HepG2 (cell line): ENCODE data around the gene LRRC25. TPM values are rescaled to one million over a fixed set of nuclear protein-coding genes. Genes with fewer than 3 reads are reported as not detected.

Source experiments
- ATAC-seq: fragments of 200-7000 bp; cut with Tn5 transposase; 3 replicates; pipeline ENCODE4 v1.9.1; 2020; ENCODE audit warnings: mild to moderate bottlenecking, moderate library complexity
- BruUV-seq: library from RNA; stranded (reverse); fragments of 400-500 nt; replicated peaks from 2 replicates; lab custom pipeline; 2021; lab: Mats Ljungman, UMichigan
- CTCF ChIA-PET: fragments of 300-600 bp; formaldehyde crosslinking; extraction: SDS; loops from one replicate; lab custom pipeline; 2021; ENCODE audit warnings: low total read pairs, inconsistent platforms, low intra/inter-chr PET ratio; lab: Yijun Ruan, JAX
- POLR2A ChIA-PET: fragments of 350-600 bp; sonication (Branson Sonifier 250); formaldehyde crosslinking; loops from one replicate; lab custom pipeline; 2020; ENCODE audit warnings: antibody characterized with exemption, inconsistent platforms; lab: Yijun Ruan, JAX
- DNase-seq: peaks from one replicate; pipeline ENCODE4 v3.0.0-alpha.2; 2015; ENCODE audit warnings: low spot score
- FAIRE-seq: peaks from 3 replicates; lab custom pipeline; 2011; peaks lifted over from hg19 to GRCh38; lab: Jason Lieb, UNC
- H2AFZ ChIP-seq: one replicate; pipeline ENCODE4 v1.6.1; 2011; ENCODE audit warnings: low read length, inconsistent platforms
- H3K27ac ChIP-seq: fragments of 300-600 bp; 3 replicates; pipeline ENCODE4 v1.8.0; 2011; ENCODE audit warnings: mixed run types, mild to moderate bottlenecking, mixed read lengths, low read length, inconsistent platforms; ENCODE audit not compliant: insufficient read depth; ENCODE audit errors: extremely low read length
- H3K27me3 ChIP-seq, 2 experiments: fragments of 200-600 bp in 1 of 2; 2 replicates in 1 of 2; 3 replicates in 1 of 2; pipeline versions ENCODE4 v1.6.0 to v1.8.0; 2011; ENCODE audit warnings: low read length in 2 of 2, mild to moderate bottlenecking in 2 of 2, moderate library complexity in 2 of 2, inconsistent platforms in 1 of 2; ENCODE audit not compliant: insufficient read depth in 2 of 2, control insufficient read depth in 1 of 2
- H3K36me3 ChIP-seq, 2 experiments: fragments of 200-600 bp in 1 of 2; replicated peaks in 1 of 2; 2 replicates in 1 of 2; 3 replicates in 1 of 2; pipeline versions ENCODE4 v1.5.1 to v1.8.0; 2011; ENCODE audit warnings: low read length in 2 of 2, inconsistent platforms in 1 of 2; ENCODE audit not compliant: insufficient read depth in 2 of 2, control insufficient read depth in 1 of 2
- H3K4me1 ChIP-seq: 2 replicates; pipeline ENCODE4 v1.5.1; 2012; ENCODE audit warnings: low read length, inconsistent platforms; ENCODE audit not compliant: insufficient read depth
- H3K4me2 ChIP-seq: 2 replicates; pipeline ENCODE4 v1.6.0; 2011; ENCODE audit warnings: low read depth, low read length, inconsistent platforms
- H3K4me3 ChIP-seq, 3 experiments: fragments of 200-600 bp in 1 of 3; sonication (generic), shearing (Covaris generic) in 1 of 3; replicated peaks in 1 of 3; 2 replicates each; pipeline ENCODE4 v1.5.1; 2011 to 2016; ENCODE audit warnings: low read length in 3 of 3, inconsistent platforms in 2 of 3, low read depth in 2 of 3, mild to moderate bottlenecking in 2 of 3, control low read depth in 1 of 3, mixed read lengths in 1 of 3; ENCODE audit not compliant: insufficient read depth in 1 of 3
- H3K79me2 ChIP-seq: one replicate; pipeline ENCODE4 v1.6.1; 2011; ENCODE audit warnings: low read length, inconsistent platforms; ENCODE audit not compliant: insufficient read depth
- H3K9ac ChIP-seq: 2 replicates; pipeline ENCODE4 v1.6.0; 2011; ENCODE audit warnings: mild to moderate bottlenecking, low read depth, low read length, inconsistent platforms; ENCODE audit not compliant: insufficient read depth
- H3K9me3 ChIP-seq: 2 replicates; pipeline ENCODE4 v1.5.1; 2012; ENCODE audit warnings: mild to moderate bottlenecking, low read length
- H4K20me1 ChIP-seq: 2 replicates; pipeline ENCODE4 v1.6.0; 2011; ENCODE audit warnings: inconsistent platforms, mild to moderate bottlenecking, low read length, moderate library complexity; ENCODE audit not compliant: insufficient read depth
- CC2D1A ChIP-seq: sonication (generic); formaldehyde crosslinking; IDR thresholded peaks from 2 replicates; pipeline ENCODE4 v1.8.1; 2023; ENCODE audit warnings: mild to moderate bottlenecking, missing genetic modification reagents
- GTF3A ChIP-seq: sonication (generic); formaldehyde crosslinking; conservative IDR thresholded peaks from 2 replicates; pipeline ENCODE4 v1.4.0; 2020; ENCODE audit warnings: mild to moderate bottlenecking, missing genetic modification reagents
- IKZF4 ChIP-seq: sonication (generic); formaldehyde crosslinking; IDR thresholded peaks from 2 replicates; pipeline ENCODE4 v1.5.1; 2020; ENCODE audit warnings: borderline replicate concordance, mild to moderate bottlenecking, low read depth, missing genetic modification reagents; ENCODE audit errors: not compliant biosample characterization
- KLF12 ChIP-seq: sonication (generic); formaldehyde crosslinking; IDR thresholded peaks from 2 replicates; pipeline ENCODE4 v1.4.0; 2020; ENCODE audit warnings: missing genetic modification reagents, borderline replicate concordance
- MYC ChIP-seq: sonication (generic); formaldehyde crosslinking; IDR thresholded peaks from 2 replicates; pipeline ENCODE4 v1.9.0; 2021; ENCODE audit warnings: missing genetic modification reagents, borderline replicate concordance
- RFX3 ChIP-seq: IDR thresholded peaks from 2 replicates; pipeline ENCODE4 v1.6.1; 2016; ENCODE audit warnings: missing biosample characterization, missing genetic modification reagents
- SNAI1 ChIP-seq: sonication (generic); formaldehyde crosslinking; IDR thresholded peaks from 2 replicates; pipeline ENCODE4 v1.5.0; 2020; ENCODE audit warnings: mild to moderate bottlenecking, missing genetic modification reagents, borderline replicate concordance
- SOX6 ChIP-seq, 2 experiments: fragments of 450-650 bp in 1 of 2; sonication (generic) in 1 of 2; formaldehyde crosslinking in 1 of 2; IDR thresholded peaks; 2 replicates each; pipeline versions ENCODE4 v1.4.0 to v1.6.1; 2017 to 2020; ENCODE audit warnings: antibody characterized with exemption in 1 of 2, mild to moderate bottlenecking in 1 of 2, missing genetic modification reagents in 1 of 2
- TBX2 ChIP-seq: sonication (generic); formaldehyde crosslinking; IDR thresholded peaks from 2 replicates; pipeline ENCODE4 v1.5.0; 2020; ENCODE audit warnings: missing genetic modification reagents, mild to moderate bottlenecking, borderline replicate concordance
- ZFP36L2 ChIP-seq: sonication (generic); formaldehyde crosslinking; IDR thresholded peaks from 2 replicates; pipeline ENCODE4 v1.4.0; 2020; ENCODE audit warnings: missing genetic modification reagents
- ZFX ChIP-seq: sonication (generic); formaldehyde crosslinking; IDR thresholded peaks from 2 replicates; pipeline ENCODE4 v1.4.0; 2020; ENCODE audit warnings: mild to moderate bottlenecking, low read depth, missing genetic modification reagents, moderate library complexity
- ZNF234 ChIP-seq: sonication (generic); formaldehyde crosslinking; conservative IDR thresholded peaks from 2 replicates; pipeline ENCODE4 v1.5.1; 2020; ENCODE audit warnings: mild to moderate bottlenecking, missing genetic modification reagents
- ZNF770 ChIP-seq: sonication (generic); formaldehyde crosslinking; IDR thresholded peaks from 2 replicates; pipeline ENCODE4 v1.5.0; 2020; ENCODE audit warnings: mild to moderate bottlenecking, missing genetic modification reagents
- WGBS: methylation state at CpG from one replicate; pipeline ENCODE4 v1.1.6; 2017; ENCODE audit warnings: low lambda C conversion rate; 5-methylcytosine and 5-hydroxymethylcytosine counted together
- in situ Hi-C: cut with HindIII; loops from 2 replicates; pipeline ENCODE4 v1.10.0; 2017; ENCODE audit warnings: low pct_unique_long_range_greater_than_20kb; ENCODE audit not compliant: extremely low pct_ligation_motif_present
- intact Hi-C: fragments of 100-400 bp; cut with micrococcal nuclease; formaldehyde crosslinking; loops from one replicate; pipeline ENCODE4 v1.10.0; 2022; ENCODE audit not compliant: unreplicated experiment
- polyA plus RNA-seq, 8 experiments: library from polyadenylated mRNA; depleted of rRNA in 3 of 8; stranded (reverse) in 7 of 8; unstranded in 1 of 8; fragments of >200 nt; fragmentation: Illumina TruSeq in 4 of 8; extraction: Trizol in 4 of 8; gene quantifications; 2 replicates each; pipeline versions ENCODE4 v1.2.1 to v1.2.3, GENCODE V29; 2011 to 2016; ENCODE audit warnings: low read depth in 4 of 8, missing spikeins in 1 of 8, mixed read lengths in 1 of 8; ENCODE audit not compliant: insufficient read depth in 1 of 8
- total RNA-seq, 5 experiments: library from RNA; depleted of rRNA; stranded (reverse); fragments of >200 nt; fragmentation: Illumina TruSeq; extraction: Trizol; gene quantifications; 2 replicates each; pipeline ENCODE4 v1.2.3, GENCODE V29; 2016; ENCODE audit warnings: low read depth in 1 of 5
- TF ChIP-seq, protein P1 (sequence below): sonication (generic); formaldehyde crosslinking; IDR thresholded peaks from 2 replicates; pipeline ENCODE4 v1.4.0; 2020; ENCODE audit warnings: low read depth, mild to moderate bottlenecking, missing genetic modification reagents
- TF ChIP-seq, protein P2 (sequence below): IDR thresholded peaks from 2 replicates; pipeline ENCODE4 v1.6.1; 2012; ENCODE audit warnings: inconsistent platforms
- TF ChIP-seq, protein P3 (sequence below): sonication (generic); formaldehyde crosslinking; IDR thresholded peaks from 2 replicates; pipeline ENCODE4 v1.5.0; 2020; ENCODE audit warnings: mild to moderate bottlenecking, missing genetic modification reagents, moderate library complexity

LRRC25 gene
- total and polyA plus RNA-seq, 2 of the 13 experiments (the other 11 are each of a cell fraction or from before 2014, with no cell fraction given) = 0.13 to 0.53 TPM

- no TSS peak for BruUV-seq
- Histone ChIP-seq H3K4me1 (peaks cover 45% of the 10 kb centered on the region), H2AFZ (no peak overlapping the region), H3K4me2 (peak overlapping the region; percentile 95), H4K20me1 (peaks cover 9% of the 10 kb centered on the region; the same call in 1 of the 2 replicates), H3K36me3 (peaks cover 11 to 19% of the 10 kb centered on the region in 2 experiments; a peak in 3 of 5 replicates), H3K27me3 (no peaks in the 10 kb centered on the region), H3K79me2 (no peaks in the 10 kb centered on the region), H3K27ac (peak overlapping the region; percentile 50), H3K9me3 (no peaks in the 10 kb centered on the region), H3K9ac (no peak overlapping the region), H3K4me3 (no peak overlapping the region)
- FAIRE-seq (peak; percentile 42), DNase-seq (peak; percentile 57), ATAC-seq (peak; percentile 51)
- POLR2A ChIA-PET = interaction anchor here (0.6 to 1.9 kb wide), 4 partner anchors 21 to 117 kb away, joined by 3 to 5 read pairs (median 4); partner anchors contain the start of genes KXD1 and SSBP4
- CTCF ChIA-PET = no interaction called here
- intact Hi-C loops = no loop called here
- WGBS = 14% methylated on average over 9 of the region's 11 CpGs
- in situ Hi-C loops = no loop called here
- TF ChIP-seq ZFX (0 out of 2 replicates have a peak, but pooled peaks have one; percentile 6), SNAI1 (no peak), SOX6 (IDR thresholded peaks at IDR 0.05) (no peak), SOX6 (CRISPR knock-in tag; IDR thresholded peaks at IDR 0.05) (0 out of 2 replicates have a peak, but pooled peaks have one; percentile 1), ZNF770 (CRISPR knock-in tag) (no peak), RFX3 (CRISPR knock-in tag) (no peak), TBX2 (CRISPR knock-in tag) (0 out of 2 replicates have a peak, but pooled peaks have one; percentile 21), ZNF234 (no peak), KLF12 (CRISPR knock-in tag) (no peak), ZFP36L2 (no peak), GTF3A (CRISPR knock-in tag) (no peak), IKZF4 (peak; percentile 42), MYC (peak; percentile 0; the same call in 1 of the 2 replicates), CC2D1A (no peak)
- TF ChIP-seq, protein P1, sequence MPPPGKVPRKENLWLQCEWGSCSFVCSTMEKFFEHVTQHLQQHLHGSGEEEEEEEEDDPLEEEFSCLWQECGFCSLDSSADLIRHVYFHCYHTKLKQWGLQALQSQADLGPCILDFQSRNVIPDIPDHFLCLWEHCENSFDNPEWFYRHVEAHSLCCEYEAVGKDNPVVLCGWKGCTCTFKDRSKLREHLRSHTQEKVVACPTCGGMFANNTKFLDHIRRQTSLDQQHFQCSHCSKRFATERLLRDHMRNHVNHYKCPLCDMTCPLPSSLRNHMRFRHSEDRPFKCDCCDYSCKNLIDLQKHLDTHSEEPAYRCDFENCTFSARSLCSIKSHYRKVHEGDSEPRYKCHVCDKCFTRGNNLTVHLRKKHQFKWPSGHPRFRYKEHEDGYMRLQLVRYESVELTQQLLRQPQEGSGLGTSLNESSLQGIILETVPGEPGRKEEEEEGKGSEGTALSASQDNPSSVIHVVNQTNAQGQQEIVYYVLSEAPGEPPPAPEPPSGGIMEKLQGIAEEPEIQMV = no peak
- TF ChIP-seq, protein P2, sequence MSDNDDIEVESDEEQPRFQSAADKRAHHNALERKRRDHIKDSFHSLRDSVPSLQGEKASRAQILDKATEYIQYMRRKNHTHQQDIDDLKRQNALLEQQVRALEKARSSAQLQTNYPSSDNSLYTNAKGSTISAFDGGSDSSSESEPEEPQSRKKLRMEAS = peak; percentile 32; the same call in 1 of the 2 replicates
- TF ChIP-seq, protein P3, sequence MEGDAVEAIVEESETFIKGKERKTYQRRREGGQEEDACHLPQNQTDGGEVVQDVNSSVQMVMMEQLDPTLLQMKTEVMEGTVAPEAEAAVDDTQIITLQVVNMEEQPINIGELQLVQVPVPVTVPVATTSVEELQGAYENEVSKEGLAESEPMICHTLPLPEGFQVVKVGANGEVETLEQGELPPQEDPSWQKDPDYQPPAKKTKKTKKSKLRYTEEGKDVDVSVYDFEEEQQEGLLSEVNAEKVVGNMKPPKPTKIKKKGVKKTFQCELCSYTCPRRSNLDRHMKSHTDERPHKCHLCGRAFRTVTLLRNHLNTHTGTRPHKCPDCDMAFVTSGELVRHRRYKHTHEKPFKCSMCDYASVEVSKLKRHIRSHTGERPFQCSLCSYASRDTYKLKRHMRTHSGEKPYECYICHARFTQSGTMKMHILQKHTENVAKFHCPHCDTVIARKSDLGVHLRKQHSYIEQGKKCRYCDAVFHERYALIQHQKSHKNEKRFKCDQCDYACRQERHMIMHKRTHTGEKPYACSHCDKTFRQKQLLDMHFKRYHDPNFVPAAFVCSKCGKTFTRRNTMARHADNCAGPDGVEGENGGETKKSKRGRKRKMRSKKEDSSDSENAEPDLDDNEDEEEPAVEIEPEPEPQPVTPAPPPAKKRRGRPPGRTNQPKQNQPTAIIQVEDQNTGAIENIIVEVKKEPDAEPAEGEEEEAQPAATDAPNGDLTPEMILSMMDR (CRISPR knock-in tag) = peak; percentile 79
Measured at GRCh38 chr19:18440415-18440877, 43.0 kb upstream of the LRRC25 start.
